Measurements from ENCODE around the gene ANKRD18A.
"Not testable (repeated sequence)": the region's sequence is repeated elsewhere in the genome, so short reads cannot be mapped to it uniquely, and the experiment has no call there.

DNA sequence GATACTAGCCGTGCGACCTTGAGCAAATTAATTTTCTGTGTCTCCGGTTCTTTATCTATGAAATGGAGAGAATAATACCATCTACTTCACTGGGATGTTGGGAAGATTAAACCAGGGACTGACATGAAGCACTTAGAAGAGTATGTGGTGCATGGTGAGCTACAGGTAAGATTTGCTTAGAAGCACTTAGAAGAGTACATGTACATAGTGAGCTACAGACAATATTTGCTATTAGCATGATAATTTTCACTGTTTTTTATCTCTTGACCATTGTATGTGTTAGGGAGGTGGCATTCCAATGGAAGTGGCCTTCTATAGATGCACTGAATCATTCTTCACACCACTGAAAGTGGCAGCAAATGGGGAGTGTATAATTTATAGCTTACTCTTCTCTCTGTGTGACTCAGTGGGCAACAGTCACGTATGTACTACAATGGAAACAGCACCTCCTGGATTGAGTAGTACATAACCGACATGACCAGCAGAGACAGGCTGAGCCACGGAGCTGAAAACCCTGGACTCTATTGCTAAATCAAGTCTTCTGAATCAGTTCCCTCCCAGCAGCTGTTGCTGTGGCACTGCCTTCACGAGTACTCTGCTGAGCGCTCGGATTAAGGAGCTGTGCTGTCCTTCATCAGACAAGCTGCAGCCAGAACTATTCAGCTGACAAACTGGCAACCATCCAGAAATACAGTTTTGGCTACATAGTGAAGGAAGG lies 28.9 kb downstream of the ANKRD18A start:
- TF ChIP-seq, protein P1, sequence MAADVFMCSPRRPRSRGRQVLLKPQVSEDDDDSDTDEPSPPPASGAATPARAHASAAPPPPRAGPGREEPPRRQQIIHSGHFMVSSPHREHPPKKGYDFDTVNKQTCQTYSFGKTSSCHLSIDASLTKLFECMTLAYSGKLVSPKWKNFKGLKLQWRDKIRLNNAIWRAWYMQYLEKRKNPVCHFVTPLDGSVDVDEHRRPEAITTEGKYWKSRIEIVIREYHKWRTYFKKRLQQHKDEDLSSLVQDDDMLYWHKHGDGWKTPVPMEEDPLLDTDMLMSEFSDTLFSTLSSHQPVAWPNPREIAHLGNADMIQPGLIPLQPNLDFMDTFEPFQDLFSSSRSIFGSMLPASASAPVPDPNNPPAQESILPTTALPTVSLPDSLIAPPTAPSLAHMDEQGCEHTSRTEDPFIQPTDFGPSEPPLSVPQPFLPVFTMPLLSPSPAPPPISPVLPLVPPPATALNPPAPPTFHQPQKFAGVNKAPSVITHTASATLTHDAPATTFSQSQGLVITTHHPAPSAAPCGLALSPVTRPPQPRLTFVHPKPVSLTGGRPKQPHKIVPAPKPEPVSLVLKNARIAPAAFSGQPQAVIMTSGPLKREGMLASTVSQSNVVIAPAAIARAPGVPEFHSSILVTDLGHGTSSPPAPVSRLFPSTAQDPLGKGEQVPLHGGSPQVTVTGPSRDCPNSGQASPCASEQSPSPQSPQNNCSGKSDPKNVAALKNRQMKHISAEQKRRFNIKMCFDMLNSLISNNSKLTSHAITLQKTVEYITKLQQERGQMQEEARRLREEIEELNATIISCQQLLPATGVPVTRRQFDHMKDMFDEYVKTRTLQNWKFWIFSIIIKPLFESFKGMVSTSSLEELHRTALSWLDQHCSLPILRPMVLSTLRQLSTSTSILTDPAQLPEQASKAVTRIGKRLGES (CRISPR knock-in tag; IDR thresholded peaks at IDR 0.05; ENCODE audit: borderline replicate concordance), result not testable (repeated sequence)
- TF ChIP-seq SMAD1 (CRISPR knock-in tag; IDR thresholded peaks at IDR 0.05; ENCODE audit: borderline replicate concordance, low read depth); RARG (CRISPR knock-in tag; IDR thresholded peaks at IDR 0.05; ENCODE audit: low read depth); ATM (IDR thresholded peaks at IDR 0.05; ENCODE audit: borderline replicate concordance); ZNF709 (CRISPR knock-in tag; IDR thresholded peaks at IDR 0.05); IRF2 (CRISPR knock-in tag; IDR thresholded peaks at IDR 0.05); ZNF567 (CRISPR knock-in tag; IDR thresholded peaks at IDR 0.05; ENCODE audit: borderline replicate concordance): not testable (repeated sequence)
- TF ChIP-seq, protein P2, sequence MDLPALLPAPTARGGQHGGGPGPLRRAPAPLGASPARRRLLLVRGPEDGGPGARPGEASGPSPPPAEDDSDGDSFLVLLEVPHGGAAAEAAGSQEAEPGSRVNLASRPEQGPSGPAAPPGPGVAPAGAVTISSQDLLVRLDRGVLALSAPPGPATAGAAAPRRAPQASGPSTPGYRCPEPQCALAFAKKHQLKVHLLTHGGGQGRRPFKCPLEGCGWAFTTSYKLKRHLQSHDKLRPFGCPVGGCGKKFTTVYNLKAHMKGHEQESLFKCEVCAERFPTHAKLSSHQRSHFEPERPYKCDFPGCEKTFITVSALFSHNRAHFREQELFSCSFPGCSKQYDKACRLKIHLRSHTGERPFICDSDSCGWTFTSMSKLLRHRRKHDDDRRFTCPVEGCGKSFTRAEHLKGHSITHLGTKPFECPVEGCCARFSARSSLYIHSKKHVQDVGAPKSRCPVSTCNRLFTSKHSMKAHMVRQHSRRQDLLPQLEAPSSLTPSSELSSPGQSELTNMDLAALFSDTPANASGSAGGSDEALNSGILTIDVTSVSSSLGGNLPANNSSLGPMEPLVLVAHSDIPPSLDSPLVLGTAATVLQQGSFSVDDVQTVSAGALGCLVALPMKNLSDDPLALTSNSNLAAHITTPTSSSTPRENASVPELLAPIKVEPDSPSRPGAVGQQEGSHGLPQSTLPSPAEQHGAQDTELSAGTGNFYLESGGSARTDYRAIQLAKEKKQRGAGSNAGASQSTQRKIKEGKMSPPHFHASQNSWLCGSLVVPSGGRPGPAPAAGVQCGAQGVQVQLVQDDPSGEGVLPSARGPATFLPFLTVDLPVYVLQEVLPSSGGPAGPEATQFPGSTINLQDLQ (CRISPR knock-in tag; IDR thresholded peaks at IDR 0.05), result not testable (repeated sequence)
- TF ChIP-seq, protein P3, sequence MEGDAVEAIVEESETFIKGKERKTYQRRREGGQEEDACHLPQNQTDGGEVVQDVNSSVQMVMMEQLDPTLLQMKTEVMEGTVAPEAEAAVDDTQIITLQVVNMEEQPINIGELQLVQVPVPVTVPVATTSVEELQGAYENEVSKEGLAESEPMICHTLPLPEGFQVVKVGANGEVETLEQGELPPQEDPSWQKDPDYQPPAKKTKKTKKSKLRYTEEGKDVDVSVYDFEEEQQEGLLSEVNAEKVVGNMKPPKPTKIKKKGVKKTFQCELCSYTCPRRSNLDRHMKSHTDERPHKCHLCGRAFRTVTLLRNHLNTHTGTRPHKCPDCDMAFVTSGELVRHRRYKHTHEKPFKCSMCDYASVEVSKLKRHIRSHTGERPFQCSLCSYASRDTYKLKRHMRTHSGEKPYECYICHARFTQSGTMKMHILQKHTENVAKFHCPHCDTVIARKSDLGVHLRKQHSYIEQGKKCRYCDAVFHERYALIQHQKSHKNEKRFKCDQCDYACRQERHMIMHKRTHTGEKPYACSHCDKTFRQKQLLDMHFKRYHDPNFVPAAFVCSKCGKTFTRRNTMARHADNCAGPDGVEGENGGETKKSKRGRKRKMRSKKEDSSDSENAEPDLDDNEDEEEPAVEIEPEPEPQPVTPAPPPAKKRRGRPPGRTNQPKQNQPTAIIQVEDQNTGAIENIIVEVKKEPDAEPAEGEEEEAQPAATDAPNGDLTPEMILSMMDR (CRISPR knock-in tag; IDR thresholded peaks at IDR 0.05), result not testable (repeated sequence)
- TF ChIP-seq, protein P4, sequence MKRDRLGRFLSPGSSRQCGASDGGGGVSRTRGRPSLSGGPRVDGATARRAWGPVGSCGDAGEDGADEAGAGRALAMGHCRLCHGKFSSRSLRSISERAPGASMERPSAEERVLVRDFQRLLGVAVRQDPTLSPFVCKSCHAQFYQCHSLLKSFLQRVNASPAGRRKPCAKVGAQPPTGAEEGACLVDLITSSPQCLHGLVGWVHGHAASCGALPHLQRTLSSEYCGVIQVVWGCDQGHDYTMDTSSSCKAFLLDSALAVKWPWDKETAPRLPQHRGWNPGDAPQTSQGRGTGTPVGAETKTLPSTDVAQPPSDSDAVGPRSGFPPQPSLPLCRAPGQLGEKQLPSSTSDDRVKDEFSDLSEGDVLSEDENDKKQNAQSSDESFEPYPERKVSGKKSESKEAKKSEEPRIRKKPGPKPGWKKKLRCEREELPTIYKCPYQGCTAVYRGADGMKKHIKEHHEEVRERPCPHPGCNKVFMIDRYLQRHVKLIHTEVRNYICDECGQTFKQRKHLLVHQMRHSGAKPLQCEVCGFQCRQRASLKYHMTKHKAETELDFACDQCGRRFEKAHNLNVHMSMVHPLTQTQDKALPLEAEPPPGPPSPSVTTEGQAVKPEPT (CRISPR knock-in tag; IDR thresholded peaks at IDR 0.05; ENCODE audit: low read depth), result not testable (repeated sequence)
- TF ChIP-seq, protein P5, sequence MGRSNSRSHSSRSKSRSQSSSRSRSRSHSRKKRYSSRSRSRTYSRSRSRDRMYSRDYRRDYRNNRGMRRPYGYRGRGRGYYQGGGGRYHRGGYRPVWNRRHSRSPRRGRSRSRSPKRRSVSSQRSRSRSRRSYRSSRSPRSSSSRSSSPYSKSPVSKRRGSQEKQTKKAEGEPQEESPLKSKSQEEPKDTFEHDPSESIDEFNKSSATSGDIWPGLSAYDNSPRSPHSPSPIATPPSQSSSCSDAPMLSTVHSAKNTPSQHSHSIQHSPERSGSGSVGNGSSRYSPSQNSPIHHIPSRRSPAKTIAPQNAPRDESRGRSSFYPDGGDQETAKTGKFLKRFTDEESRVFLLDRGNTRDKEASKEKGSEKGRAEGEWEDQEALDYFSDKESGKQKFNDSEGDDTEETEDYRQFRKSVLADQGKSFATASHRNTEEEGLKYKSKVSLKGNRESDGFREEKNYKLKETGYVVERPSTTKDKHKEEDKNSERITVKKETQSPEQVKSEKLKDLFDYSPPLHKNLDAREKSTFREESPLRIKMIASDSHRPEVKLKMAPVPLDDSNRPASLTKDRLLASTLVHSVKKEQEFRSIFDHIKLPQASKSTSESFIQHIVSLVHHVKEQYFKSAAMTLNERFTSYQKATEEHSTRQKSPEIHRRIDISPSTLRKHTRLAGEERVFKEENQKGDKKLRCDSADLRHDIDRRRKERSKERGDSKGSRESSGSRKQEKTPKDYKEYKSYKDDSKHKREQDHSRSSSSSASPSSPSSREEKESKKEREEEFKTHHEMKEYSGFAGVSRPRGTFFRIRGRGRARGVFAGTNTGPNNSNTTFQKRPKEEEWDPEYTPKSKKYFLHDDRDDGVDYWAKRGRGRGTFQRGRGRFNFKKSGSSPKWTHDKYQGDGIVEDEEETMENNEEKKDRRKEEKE (IDR thresholded peaks at IDR 0.05), result not testable (repeated sequence)
